Spleen (tissue), 11 donors: ENCODE results near the gene COLGALT1. TPM values are rescaled to one million over a fixed set of nuclear protein-coding genes. Genes with fewer than 3 reads are reported as not detected.

ENCODE experiments used
- DNase-seq: peaks from one replicate; pipeline ENCODE4 v3.0.0-alpha.2; 2020
- H3K27ac ChIP-seq, 8 donors: fragments of 200-600 bp; sonication (generic) in 7 of 8; 1 replicate in 4 of 8; 2 replicates in 4 of 8; pipeline versions ENCODE4 v1.5.0 to v1.8.0; 2016 to 2021; ENCODE audit warnings: inconsistent platforms in 4 of 8, mild to moderate bottlenecking in 4 of 8, moderate library complexity in 1 of 8
- H3K27me3 ChIP-seq, 7 donors: fragments of 200-600 bp; sonication (generic) in 6 of 7; replicated peaks in 1 of 7; 1 replicate in 4 of 7; 2 replicates in 3 of 7; pipeline versions ENCODE4 v1.5.0 to v1.8.0; 2016 to 2021; ENCODE audit warnings: inconsistent platforms in 3 of 7, mild to moderate bottlenecking in 1 of 7
- H3K36me3 ChIP-seq, 6 donors: fragments of 200-600 bp; sonication (generic) in 5 of 6; 1 replicate in 4 of 6; 2 replicates in 2 of 6; pipeline versions ENCODE4 v1.5.0 to v1.8.0; 2016 to 2021; ENCODE audit warnings: inconsistent platforms in 2 of 6
- H3K4me1 ChIP-seq, 6 donors: fragments of 200-600 bp; sonication (generic) in 5 of 6; 1 replicate in 3 of 6; 2 replicates in 3 of 6; pipeline versions ENCODE4 v1.5.0 to v1.8.0; 2016 to 2021; ENCODE audit warnings: inconsistent platforms in 3 of 6
- H3K4me3 ChIP-seq, 8 donors: fragments of 200-600 bp; sonication (generic) in 7 of 8; 1 replicate in 4 of 8; 2 replicates in 4 of 8; pipeline versions ENCODE4 v1.5.0 to v1.8.0; 2016 to 2021; ENCODE audit warnings: inconsistent platforms in 4 of 8, mild to moderate bottlenecking in 4 of 8, moderate library complexity in 2 of 8
- H3K9me3 ChIP-seq, 8 donors: fragments of 200-600 bp; sonication (generic) in 7 of 8; 1 replicate in 4 of 8; 2 replicates in 4 of 8; pipeline versions ENCODE4 v1.5.0 to v1.8.0; 2016 to 2021; ENCODE audit warnings: inconsistent platforms in 4 of 8
- CTCF ChIP-seq, 11 experiments: fragments of 200-600 bp in 7 of 11; fragments of 450-650 bp in 4 of 11; sonication (generic) in 4 of 11; IDR thresholded peaks in 8 of 11; conservative IDR thresholded peaks in 3 of 11; 1 replicate in 7 of 11; 2 replicates in 4 of 11; pipeline versions ENCODE4 v1.4.0 to v1.8.0; 2016 to 2021; ENCODE audit warnings: antibody characterized with exemption in 11 of 11, inconsistent platforms in 4 of 11, mild to moderate bottlenecking in 1 of 11
- POLR2A ChIP-seq, 3 donors: fragments of 450-650 bp; IDR thresholded peaks; one replicate each; pipeline ENCODE4 v1.5.1; 2017; ENCODE audit warnings: antibody characterized with exemption in 3 of 3, mild to moderate bottlenecking in 1 of 3
- POLR2AphosphoS5 ChIP-seq, 3 donors: sonication (generic); formaldehyde crosslinking; IDR thresholded peaks; one replicate each; pipeline ENCODE4 v1.5.1; 2017; ENCODE audit warnings: antibody characterized with exemption in 3 of 3
- WGBS, 5 donors: extraction: QIAGEN DNeasy Blood & Tissue Kit in 3 of 5; methylation state at CpG; one replicate each; pipeline versions ENCODE4 v1.1.5 to v1.1.7; 2013 to 2018; 5-methylcytosine and 5-hydroxymethylcytosine counted together
- intact Hi-C: fragments of 100-400 bp; cut with DNase I; formaldehyde crosslinking; loops from one replicate; pipeline ENCODE4 v1.15.0; 2023; ENCODE audit warnings: low total_unique reads
- polyA plus RNA-seq, 3 donors: library from polyadenylated mRNA; stranded (reverse); fragments of 200-250 nt; gene quantifications; one replicate each; pipeline ENCODE4 v1.2.1, GENCODE V29; 2013
- total RNA-seq, 7 donors: library from RNA; depleted of rRNA in 3 of 7; stranded (reverse); fragments of >200 nt in 3 of 7; fragmentation: NEBNext Ultra II Directional in 4 of 7; extraction: Animal tissue kit (Norgen Biotek cat#: 25700) in 4 of 7; gene quantifications; one replicate each; pipeline versions ENCODE4 v1.1.0 to v1.2.1, GENCODE V29; 2016 to 2021
- donor health status: healthy with polysubstance abuse.
- donor health status: DM: no; HTN: no; CAD: no; lungs with moderate emphysema.
- donor health status: DM: no; HTN: no; CAD: no.
- donor health status: Bipolar disorder and iron deficiency.
- donor health status: healthy.
- donor health status: DM: no; HTN: no; CAD: no.
- donor health status: DM: yes; HTN: yes; CAD: no.

The COLGALT1 gene
- total and polyA plus RNA-seq, 10 donors = 52.4 to 146 (median 92.0) TPM

DNA sequence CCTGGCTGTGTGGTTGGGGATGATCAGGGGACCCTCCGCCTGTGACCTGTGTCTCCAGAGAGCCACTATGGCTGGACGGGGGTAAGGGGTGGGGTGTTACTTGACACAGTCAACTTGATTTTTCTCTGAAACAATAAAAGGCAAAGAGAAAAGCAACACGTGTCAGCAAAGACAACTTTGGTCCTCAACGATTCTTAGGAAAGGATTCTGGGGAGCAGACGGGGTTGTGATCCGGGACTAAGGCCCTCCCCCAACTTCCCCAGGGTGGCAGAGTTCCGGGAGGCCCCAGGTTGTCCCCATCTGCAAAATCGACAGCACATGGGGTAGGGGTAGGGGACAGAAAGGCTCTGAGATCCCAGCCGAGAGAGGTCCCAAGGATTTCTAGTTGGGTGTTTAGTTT, 46.2 kb downstream of the COLGALT1 start:
- DNase-seq = no peak
- intact Hi-C loops = no loop called here
- H3K27me3 ChIP-seq = peaks cover 0 to 55% (median 2%) of the 10 kb centered on the region in 7 donors
- H3K4me3 ChIP-seq = no peak overlapping the region
- H3K27ac ChIP-seq = no peak overlapping the region
- peaks cover 0 to 29% (median 13%) of the 10 kb centered on the region in 6 donors for H3K4me1 ChIP-seq
- no peaks in the 10 kb centered on the region for H3K36me3 ChIP-seq
- no peak for TF ChIP-seq POLR2AphosphoS5 (IDR thresholded peaks at IDR 0.05)
- no peak for TF ChIP-seq CTCF (IDR thresholded peaks at IDR 0.05 in 8 of 11, conservative IDR thresholded peaks at IDR 0.05 in 3 of 11)
- no peak for TF ChIP-seq POLR2A (IDR thresholded peaks at IDR 0.05)
- 22 to 30% (median 26%) methylated on average over 9 of the region's 9 CpGs for WGBS, 5 donors
- no peaks in the 10 kb centered on the region for H3K9me3 ChIP-seq

DNA sequence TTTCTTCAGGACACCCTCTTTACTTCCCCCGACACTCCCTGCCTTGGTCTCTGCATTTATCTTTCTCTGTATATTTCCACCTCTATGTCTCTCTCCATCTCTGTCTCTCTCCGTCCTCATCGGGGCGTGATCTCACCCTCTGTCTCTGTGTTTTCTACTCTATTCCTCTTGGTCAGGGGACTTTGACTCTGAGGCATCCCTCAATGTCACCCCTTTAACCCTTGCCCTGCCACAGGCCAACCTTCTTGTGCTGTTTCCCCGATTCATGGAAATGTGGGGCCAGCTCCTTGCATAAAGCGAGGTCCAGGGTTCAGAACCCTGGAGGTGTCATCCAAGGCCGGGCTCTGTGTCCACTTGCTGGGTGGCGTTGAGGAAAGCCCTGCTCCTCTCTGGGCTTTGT, 46.8 kb downstream of the COLGALT1 start:
- WGBS, 5 donors = 51 to 67% (median 59%) methylated on average over 8 of the region's 8 CpGs
- TF ChIP-seq CTCF (IDR thresholded peaks at IDR 0.05 in 8 of 11, conservative IDR thresholded peaks at IDR 0.05 in 3 of 11) = no peak
- TF ChIP-seq POLR2A (IDR thresholded peaks at IDR 0.05) = no peak
- no peak for TF ChIP-seq POLR2AphosphoS5 (IDR thresholded peaks at IDR 0.05)
- Histone ChIP-seq H3K27me3 (peaks cover 0 to 55% (median 2%) of the 10 kb centered on the region in 7 donors), H3K36me3 (no peaks in the 10 kb centered on the region), H3K9me3 (no peaks in the 10 kb centered on the region), H3K4me1 (peaks cover 0 to 33% (median 16%) of the 10 kb centered on the region in 6 donors), H3K4me3 (no peak overlapping the region), H3K27ac (no peak overlapping the region)
- intact Hi-C loops = no loop called here
- no peak for DNase-seq

GRCh38 chr19:17602872-17603510, 47.5 kb downstream of the COLGALT1 start:
- Histone ChIP-seq H3K27ac (no peak overlapping the region), H3K4me1 (peaks cover 0 to 33% (median 16%) of the 10 kb centered on the region in 6 donors), H3K9me3 (no peaks in the 10 kb centered on the region), H3K4me3 (no peak overlapping the region), H3K27me3 (peaks cover 0 to 55% (median 2%) of the 10 kb centered on the region in 7 donors), H3K36me3 (no peaks in the 10 kb centered on the region)
- DNase-seq = no peak
- intact Hi-C loops = no loop called here
- TF ChIP-seq POLR2AphosphoS5 (IDR thresholded peaks at IDR 0.05) = no peak
- TF ChIP-seq CTCF (IDR thresholded peaks at IDR 0.05 in 8 of 11, conservative IDR thresholded peaks at IDR 0.05 in 3 of 11) = no peak
- TF ChIP-seq POLR2A (IDR thresholded peaks at IDR 0.05) = no peak
- 55 to 68% (median 59%) methylated on average over 7 of the region's 7 CpGs for WGBS, 5 donors

DNA sequence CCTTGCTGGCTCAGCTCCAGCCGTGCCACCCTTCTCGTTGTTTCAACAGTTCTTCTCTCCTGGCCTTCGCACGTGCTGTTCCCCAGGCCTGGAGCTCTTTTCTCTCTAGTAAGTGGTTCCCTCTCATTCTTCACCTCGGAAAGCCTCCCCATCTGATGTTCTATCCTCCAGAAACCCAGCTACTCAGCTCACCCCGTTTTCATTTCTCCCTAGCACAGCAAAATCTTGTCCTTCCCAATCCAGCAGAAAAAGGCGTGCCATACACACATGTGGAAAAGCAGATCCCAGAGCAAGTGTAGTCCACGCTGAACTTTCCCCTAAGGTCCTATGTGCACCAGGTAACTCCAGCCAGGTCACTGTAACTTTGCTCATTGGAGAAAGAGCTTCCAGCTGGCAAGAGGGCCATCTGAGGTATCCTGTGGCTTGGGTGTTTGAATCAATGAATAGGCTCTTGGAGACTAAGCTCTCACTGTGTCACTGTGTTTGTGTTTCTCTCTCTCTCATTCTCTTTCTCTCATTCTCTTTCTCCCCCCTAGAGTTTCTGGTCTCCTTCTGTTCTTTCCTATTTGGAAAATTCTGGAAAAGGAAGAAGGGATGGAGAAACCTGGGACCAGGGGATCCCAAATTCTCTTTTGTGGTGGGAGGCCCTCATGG, 49.0 kb downstream of the COLGALT1 start:
- Histone ChIP-seq H3K4me1 (peaks cover 0 to 33% (median 16%) of the 10 kb centered on the region in 6 donors), H3K9me3 (no peaks in the 10 kb centered on the region), H3K27me3 (peaks cover 0 to 55% (median 2%) of the 10 kb centered on the region in 7 donors), H3K36me3 (no peaks in the 10 kb centered on the region), H3K27ac (no peak overlapping the region), H3K4me3 (no peak overlapping the region)
- 61 to 82% (median 74%) methylated on average over 8 of the region's 8 CpGs for WGBS, 5 donors
- TF ChIP-seq POLR2AphosphoS5 (IDR thresholded peaks at IDR 0.05) = no peak
- TF ChIP-seq POLR2A (IDR thresholded peaks at IDR 0.05) = no peak
- no peak for TF ChIP-seq CTCF (IDR thresholded peaks at IDR 0.05 in 8 of 11, conservative IDR thresholded peaks at IDR 0.05 in 3 of 11)
- intact Hi-C loops = no loop called here
- no peak for DNase-seq
